K562 (cell line): ENCODE results near the gene TMEM209. TPM values are rescaled to one million over a fixed set of nuclear protein-coding genes. Genes with fewer than 3 reads are reported as not detected.

Experiments used
- BCLAF1 ChIP-seq, 2 experiments: fragments of 450-650 bp in 1 of 2; IDR thresholded peaks; 2 replicates each; pipeline ENCODE4 v1.6.1; 2011 to 2017; ENCODE audit warnings: low read depth in 2 of 2, antibody characterized with exemption in 1 of 2, borderline replicate concordance in 1 of 2, low read length in 1 of 2, mild to moderate bottlenecking in 1 of 2, mixed read lengths in 1 of 2; ENCODE audit not compliant: control insufficient read depth in 1 of 2
- CBX3 ChIP-seq, 2 experiments: IDR thresholded peaks; 1 replicate in 1 of 2; 2 replicates in 1 of 2; pipeline ENCODE4 v1.6.1; 2012; ENCODE audit warnings: inconsistent platforms in 2 of 2, low read length in 2 of 2, borderline replicate concordance in 1 of 2, control low read depth in 1 of 2
- CEBPG ChIP-seq, 3 experiments: fragments of 200-800 bp in 1 of 3; sonication (Bioruptor generic) in 1 of 3; sonication (generic) in 1 of 3; formaldehyde crosslinking in 1 of 3; IDR thresholded peaks in 2 of 3; conservative IDR thresholded peaks in 1 of 3; 2 replicates each; pipeline versions ENCODE4 v1.6.1 to v1.8.0; 2016 to 2022; ENCODE audit warnings: missing compliant biosample characterization in 2 of 3, missing genetic modification characterization in 2 of 3, mild to moderate bottlenecking in 1 of 3, missing genetic modification reagents in 1 of 3
- JUN ChIP-seq, 2 experiments: sonication (generic) in 1 of 2; formaldehyde crosslinking in 1 of 2; IDR thresholded peaks; 2 replicates each; pipeline versions ENCODE4 v1.6.1 to v1.8.0; 2012 to 2022; ENCODE audit warnings: borderline replicate concordance in 2 of 2, mild to moderate bottlenecking in 2 of 2, improper control_type of control experiment in 1 of 2, low read depth in 1 of 2, low read length in 1 of 2, missing genetic modification reagents in 1 of 2
- SOX6 ChIP-seq: fragments of 450-650 bp; IDR thresholded peaks from 2 replicates; pipeline ENCODE4 v1.6.1; 2014; ENCODE audit warnings: mild to moderate bottlenecking
- ZBTB40 ChIP-seq, 2 experiments: fragments of 450-650 bp in 1 of 2; sonication (generic) in 1 of 2; formaldehyde crosslinking in 1 of 2; IDR thresholded peaks; 2 replicates each; pipeline versions ENCODE4 v1.7.1 to v1.9.0; 2016 to 2022; ENCODE audit warnings: inconsistent platforms in 1 of 2, mild to moderate bottlenecking in 1 of 2, missing genetic modification reagents in 1 of 2
- ZC3H4 ChIP-seq: sonication (generic); formaldehyde crosslinking; IDR thresholded peaks from 2 replicates; pipeline ENCODE4 v1.9.0; 2021; ENCODE audit warnings: missing genetic modification reagents, borderline replicate concordance
- ZNF280B ChIP-seq: fragments of 250-450 bp; sonication (Bioruptor Pico); IDR thresholded peaks from 2 replicates; pipeline ENCODE4 v1.5.1; 2021; ENCODE audit warnings: mild to moderate bottlenecking
- polyA plus RNA-seq, 8 experiments: library from polyadenylated mRNA; depleted of rRNA in 4 of 8; stranded (reverse) in 5 of 8; unstranded in 3 of 8; fragments of >200 nt; fragmentation: Nextera tagmentation in 2 of 8; fragmentation: Illumina TruSeq in 1 of 8; extraction: Ambion mirVana in 2 of 8; extraction: Trizol in 1 of 8; gene quantifications; 2 replicates each; pipeline versions ENCODE4 v1.2.1 to v1.2.3, GENCODE V29; 2011 to 2014; ENCODE audit warnings: inconsistent platforms in 1 of 8, missing spikeins in 1 of 8
- total RNA-seq, 7 experiments: library from RNA; depleted of rRNA in 6 of 7; stranded (reverse); fragments of >200 nt in 6 of 7; fragmentation: Illumina TruSeq in 2 of 7; extraction: Trizol in 2 of 7; gene quantifications; 2 replicates each; pipeline versions ENCODE4 v1.2.1 to v1.2.3, GENCODE V29; 2011 to 2021; ENCODE audit warnings: low replicate concordance in 1 of 7

TMEM209 gene
- total and polyA plus RNA-seq, 9 of the 15 experiments (the other 6 are each of a cell fraction or from before 2014, with no cell fraction given): 36.8 to 116 (median 76.6) TPM

- TF ChIP-seq ZBTB40 (IDR thresholded peaks at IDR 0.05) (no peak), ZBTB40 (CRISPR knock-in tag; IDR thresholded peaks at IDR 0.05) (peak; percentile 69), SOX6 (no peak), ZNF280B (CRISPR knock-in tag) (no peak), JUN (IDR thresholded peaks at IDR 0.05; ENCODE audit: borderline replicate concordance, low read depth, low read length) (no peak), JUN (CRISPR knock-in tag; IDR thresholded peaks at IDR 0.05; ENCODE audit: borderline replicate concordance) (0 out of 2 replicates have a peak, but pooled peaks have one; percentile 49), BCLAF1 (IDR thresholded peaks at IDR 0.05; ENCODE audit: borderline replicate concordance in 1 of 2, control insufficient read depth in 1 of 2, low read depth in 2 of 2, low read length in 1 of 2) (no peak), CBX3 (IDR thresholded peaks at IDR 0.05; ENCODE audit: borderline replicate concordance in 1 of 2, low read length in 2 of 2) (0 out of 3 replicates have a peak, but pooled peaks of 1 of the 2 experiments have one; percentile 9), ZC3H4 (0 out of 2 replicates have a peak, but pooled peaks have one; percentile 70), CEBPG (CRISPR knock-in tag; IDR thresholded peaks at IDR 0.05) (peak; percentile 94), CEBPG (tag; conservative IDR thresholded peaks at IDR 0.05 in 1 of 2, IDR thresholded peaks at IDR 0.05 in 1 of 2) (peak; percentile 40 to 54; a peak in 2 of 4 replicates)
These were observed 53.4 kb downstream of the TMEM209 start (continued) for GRCh38 chr7:130151591-130152492.
